Measurements from ENCODE around the gene DTL. TPM values are rescaled to one million over a fixed set of nuclear protein-coding genes. Genes with fewer than 3 reads are reported as not detected.

DTL gene
- total RNA-seq, 1 experiment from 2014 or later = 73.0 TPM

DNA sequence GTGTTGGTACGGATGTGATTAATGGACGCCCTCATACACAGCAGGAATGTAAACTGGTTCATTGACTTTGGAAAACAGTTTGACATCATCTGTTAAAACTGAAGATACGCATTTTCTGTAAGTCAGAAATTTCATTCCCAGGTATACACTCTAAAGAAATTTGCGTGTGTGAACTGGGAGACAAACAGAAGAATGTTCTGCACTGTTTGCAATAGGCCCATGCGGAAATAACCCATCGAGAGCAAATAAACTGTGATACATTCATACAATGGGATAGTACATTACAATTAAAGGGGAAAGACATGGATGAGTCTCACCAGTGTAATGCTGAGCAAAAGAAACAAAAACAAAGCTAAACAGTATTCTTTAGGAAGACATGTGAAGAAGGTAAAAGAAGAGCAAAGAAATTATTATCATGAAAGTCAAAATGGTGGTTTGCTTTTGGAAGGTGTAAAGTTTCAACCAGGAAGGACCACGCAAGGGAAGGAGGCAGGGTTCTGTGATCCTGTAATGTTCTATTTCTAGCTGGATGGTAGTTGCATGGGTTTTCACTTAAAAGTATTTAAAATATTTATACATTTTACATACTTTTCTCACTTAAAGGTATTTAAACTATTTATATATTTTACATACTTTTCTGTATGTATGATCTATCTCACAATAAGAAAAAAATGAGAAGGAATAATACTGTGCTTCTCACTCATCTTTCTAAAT is 30.5 kb upstream of the DTL start:
- Histone ChIP-seq H2BK20ac (ENCODE audit: low read depth, low read length, poor library complexity, severe bottlenecking) (no peak overlapping the region), H3K56ac (ENCODE audit: insufficient read length, low read depth, low read length) (no peak overlapping the region), H3K79me2 (ENCODE audit: insufficient read depth, low read length) (no peaks in the 10 kb centered on the region), H3K9ac (ENCODE audit: extremely low read depth, insufficient read length, low read length) (no peak overlapping the region), H3T11ph (ENCODE audit: low read length) (no peak overlapping the region), H2BK12ac (ENCODE audit: insufficient read length, low read depth, low read length) (no peak overlapping the region), H2AFZ (ENCODE audit: low read length) (no peak overlapping the region), H4K8ac (replicated peaks; ENCODE audit: insufficient read length, low read depth, low read length) (no peak overlapping the region), H2BK5ac (ENCODE audit: insufficient read length, low read length) (no peak overlapping the region), H3K4me1 (ENCODE audit: insufficient read depth, low read length) (no peaks in the 10 kb centered on the region), H2AK5ac (ENCODE audit: insufficient read length, low read length) (no peak overlapping the region), H3K14ac (ENCODE audit: insufficient read depth, low read length) (no peak overlapping the region), H4K91ac (ENCODE audit: insufficient read length, low read depth, low read length) (no peak overlapping the region), H2BK15ac (ENCODE audit: low read depth, low read length) (no peak overlapping the region), H4K5ac (ENCODE audit: insufficient read length, low read depth, low read length) (no peak overlapping the region), H3K79me1 (ENCODE audit: insufficient read depth, low read depth, low read length, poor library complexity, severe bottlenecking) (no peaks in the 10 kb centered on the region), H3K27ac (ENCODE audit: insufficient read length, low read depth, low read length) (no peak overlapping the region), H3K23me2 (ENCODE audit: insufficient read length, low read depth, low read length, poor library complexity, severe bottlenecking) (no peaks in the 10 kb centered on the region), H2BK120ac (ENCODE audit: low read depth, low read length, poor library complexity, severe bottlenecking) (no peak overlapping the region), H3K4ac (ENCODE audit: low read depth, low read length) (no peak overlapping the region), H3K18ac (ENCODE audit: insufficient read length, low read depth, low read length) (no peak overlapping the region), H3K27me3 (ENCODE audit: insufficient read depth, low read length) (no peaks in the 10 kb centered on the region), H3K4me2 (ENCODE audit: insufficient read depth, insufficient read length, low read length) (no peak overlapping the region), H3K9me3 (ENCODE audit: control insufficient read depth, low read depth, low read length) (no peaks in the 10 kb centered on the region), H3K23ac (ENCODE audit: insufficient read length, low read depth, low read length) (no peak overlapping the region), H4K20me1 (ENCODE audit: control insufficient read depth, insufficient read depth, insufficient read length) (no peaks in the 10 kb centered on the region)
- H3K9me3 Mint-ChIP-seq = no peaks in the 10 kb centered on the region
- H3K4me3 Mint-ChIP-seq = no peak overlapping the region
- WGBS (ENCODE audit: extremely low coverage, insufficient read length, low lambda C conversion rate) = no CpG with 5 or more reads among the region's 7 CpGs
- no peak overlapping the region; a peak in 1 of 7 replicates for H3K27ac Mint-ChIP-seq
- no peak for DNase-seq
- TF ChIP-seq, protein P1, sequence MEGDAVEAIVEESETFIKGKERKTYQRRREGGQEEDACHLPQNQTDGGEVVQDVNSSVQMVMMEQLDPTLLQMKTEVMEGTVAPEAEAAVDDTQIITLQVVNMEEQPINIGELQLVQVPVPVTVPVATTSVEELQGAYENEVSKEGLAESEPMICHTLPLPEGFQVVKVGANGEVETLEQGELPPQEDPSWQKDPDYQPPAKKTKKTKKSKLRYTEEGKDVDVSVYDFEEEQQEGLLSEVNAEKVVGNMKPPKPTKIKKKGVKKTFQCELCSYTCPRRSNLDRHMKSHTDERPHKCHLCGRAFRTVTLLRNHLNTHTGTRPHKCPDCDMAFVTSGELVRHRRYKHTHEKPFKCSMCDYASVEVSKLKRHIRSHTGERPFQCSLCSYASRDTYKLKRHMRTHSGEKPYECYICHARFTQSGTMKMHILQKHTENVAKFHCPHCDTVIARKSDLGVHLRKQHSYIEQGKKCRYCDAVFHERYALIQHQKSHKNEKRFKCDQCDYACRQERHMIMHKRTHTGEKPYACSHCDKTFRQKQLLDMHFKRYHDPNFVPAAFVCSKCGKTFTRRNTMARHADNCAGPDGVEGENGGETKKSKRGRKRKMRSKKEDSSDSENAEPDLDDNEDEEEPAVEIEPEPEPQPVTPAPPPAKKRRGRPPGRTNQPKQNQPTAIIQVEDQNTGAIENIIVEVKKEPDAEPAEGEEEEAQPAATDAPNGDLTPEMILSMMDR (conservative IDR thresholded peaks at IDR 0.05) = no peak
- peaks cover 12 to 19% of the 10 kb centered on the region in 2 experiments for H3K4me1 Mint-ChIP-seq
- no peaks in the 10 kb centered on the region for H3K27me3 Mint-ChIP-seq (ENCODE audit: low read depth)
- H3K36me3 Mint-ChIP-seq (ENCODE audit: insufficient read depth in 1 of 3, low read depth in 3 of 3) = peaks cover 0 to 25% (median 10%) of the 10 kb centered on the region in 3 experiments; a peak in 5 of 7 replicates

Measured in H9 (cell line).